ENCODE measurements around the gene DGKI. TPM values are rescaled to one million over a fixed set of nuclear protein-coding genes. Genes with fewer than 3 reads are reported as not detected.

DGKI gene
- total and polyA plus RNA-seq, 2 experiments from 2014 or later, result 0.16 to 1.0 TPM

- no peak overlapping the region for H3K27ac ChIP-seq (ENCODE audit: low read depth)
- no peak for ATAC-seq
- no peak overlapping the region for H3K4me2 ChIP-seq
Measured at GRCh38 chr7:137462074-137462715, 384.6 kb downstream of the DGKI start.

More at GRCh38 chr7:137462074-137462715, 384.6 kb downstream of the DGKI start:
- Histone ChIP-seq H3K79me2 (replicated peaks; ENCODE audit: insufficient read depth) (no peaks in the 10 kb centered on the region), H3F3A (replicated peaks; ENCODE audit: low read depth) (no peaks in the 10 kb centered on the region), H3K27me3 (ENCODE audit: insufficient read depth) (no peaks in the 10 kb centered on the region), H3K4me1 (ENCODE audit: insufficient read depth) (no peaks in the 10 kb centered on the region), H3K36me3 (ENCODE audit: insufficient read depth) (no peaks in the 10 kb centered on the region), H3K4me3 (no peak overlapping the region), H2AFZ (no peak overlapping the region), H4K20me1 (replicated peaks; ENCODE audit: insufficient read depth) (no peaks in the 10 kb centered on the region), H3K9me2 (ENCODE audit: insufficient read depth) (no peaks in the 10 kb centered on the region)
- no peak overlapping the region for H3K4me3 Mint-ChIP-seq
- no peaks in the 10 kb centered on the region for H3K36me3 Mint-ChIP-seq (ENCODE audit: low read depth)
- H3K27me3 Mint-ChIP-seq (ENCODE audit: insufficient read depth, low read depth, poor library complexity), result no peaks in the 10 kb centered on the region
- H3K27ac Mint-ChIP-seq, result no peak overlapping the region
- no peaks in the 10 kb centered on the region for H3K9me3 Mint-ChIP-seq
- no peak for TF ChIP-seq NANOG (IDR thresholded peaks at IDR 0.05; ENCODE audit: borderline replicate concordance)
- no peak for TF ChIP-seq REST (IDR thresholded peaks at IDR 0.05; ENCODE audit: unreplicated experiment)
- no peak for TF ChIP-seq ZNF331 (CRISPR knock-in tag; IDR thresholded peaks at IDR 0.05; ENCODE audit: low read depth)
- TF ChIP-seq ZNF462 (CRISPR knock-in tag; IDR thresholded peaks at IDR 0.05), result no peak
- no peak for TF ChIP-seq EZH2 (IDR thresholded peaks at IDR 0.05; ENCODE audit: low read depth, unreplicated experiment)
- no peak for TF ChIP-seq CREB1 (CRISPR knock-in tag; IDR thresholded peaks at IDR 0.05; ENCODE audit: low read depth)
- no peak for TF ChIP-seq CTCF (conservative IDR thresholded peaks at IDR 0.05; ENCODE audit: low read depth in 2 of 2)
- TF ChIP-seq ETS1 (IDR thresholded peaks at IDR 0.05), result no peak
- no peaks in the 10 kb centered on the region for H3K4me1 Mint-ChIP-seq
- no peak for DNase-seq (ENCODE audit: low spot score)

Data from GM23338 (cell line).